ENCODE measurements around the gene UBL4B.

UBL4B gene

GRCh38 chr1:110135246-110135645, 23.0 kb downstream of the UBL4B start:
- in situ Hi-C loops (cut with HindIII; ENCODE audit: low sequenced_read_pairs): no loop called here
- no peak for DNase-seq (ENCODE audit: low read depth, low spot score)
- TF ChIP-seq CTCF (IDR thresholded peaks at IDR 0.05; ENCODE audit: low read depth, low read length): no peak
- no peak overlapping the region for H3K4me3 ChIP-seq (ENCODE audit: low read depth, low read length)

- no peak overlapping the region for H3K4me3 ChIP-seq (ENCODE audit: low read depth, low read length)
- no peak for TF ChIP-seq CTCF (IDR thresholded peaks at IDR 0.05; ENCODE audit: low read depth, low read length)
- in situ Hi-C loops (cut with HindIII; ENCODE audit: low sequenced_read_pairs): no loop called here
- DNase-seq (ENCODE audit: low read depth, low spot score): no peak
These were observed 23.4 kb downstream of the UBL4B start for GRCh38 chr1:110135666-110136065.

GRCh38 chr1:110136911-110137310, 24.7 kb downstream of the UBL4B start:
- TF ChIP-seq CTCF (IDR thresholded peaks at IDR 0.05; ENCODE audit: low read depth, low read length): no peak
- in situ Hi-C loops (cut with HindIII; ENCODE audit: low sequenced_read_pairs): no loop called here
- DNase-seq (ENCODE audit: low read depth, low spot score): no peak
- H3K4me3 ChIP-seq (ENCODE audit: low read depth, low read length): no peak overlapping the region

GRCh38 chr1:110138956-110139355, 26.7 kb downstream of the UBL4B start:
- in situ Hi-C loops (cut with HindIII; ENCODE audit: low sequenced_read_pairs): no loop called here
- no peak for DNase-seq (ENCODE audit: low read depth, low spot score)
- no peak overlapping the region for H3K4me3 ChIP-seq (ENCODE audit: low read depth, low read length)
- no peak for TF ChIP-seq CTCF (IDR thresholded peaks at IDR 0.05; ENCODE audit: low read depth, low read length)

- DNase-seq (ENCODE audit: low read depth, low spot score): no peak
- in situ Hi-C loops (cut with HindIII; ENCODE audit: low sequenced_read_pairs): no loop called here
- TF ChIP-seq CTCF (IDR thresholded peaks at IDR 0.05; ENCODE audit: low read depth, low read length): no peak
- no peak overlapping the region for H3K4me3 ChIP-seq (ENCODE audit: low read depth, low read length)
These were observed 32.1 kb downstream of the UBL4B start for GRCh38 chr1:110144366-110144765.

GRCh38 chr1:110148961-110149360, 36.7 kb downstream of the UBL4B start:
- H3K4me3 ChIP-seq (ENCODE audit: low read depth, low read length): no peak overlapping the region
- peak; percentile 49 for TF ChIP-seq CTCF (IDR thresholded peaks at IDR 0.05; ENCODE audit: low read depth, low read length)
- no peak for DNase-seq (ENCODE audit: low read depth, low spot score)
- in situ Hi-C loops (cut with HindIII; ENCODE audit: low sequenced_read_pairs): no loop called here
